ENCODE data around the gene SP110. TPM values are rescaled to one million over a fixed set of nuclear protein-coding genes. Genes with fewer than 3 reads are reported as not detected.
"Not testable (repeated sequence)": the region's sequence is repeated elsewhere in the genome, so short reads cannot be mapped to it uniquely, and the experiment has no call there.

SP110 gene
- polyA plus RNA-seq, 3 donors: 17.0 to 25.4 (median 20.0) TPM

GRCh38 chr2:230140667-230141066, 79.1 kb downstream of the SP110 start:
- DNase-seq (ENCODE audit: extremely low read depth in 1 of 11, low read depth in 9 of 11, low spot score in 4 of 11): no peak

- no peak for DNase-seq (ENCODE audit: extremely low read depth in 1 of 11, low read depth in 9 of 11, low spot score in 4 of 11)
Observed at GRCh38 chr2:230137902-230138539, 81.8 kb downstream of the SP110 start.

- no peak for DNase-seq (ENCODE audit: extremely low read depth in 1 of 11, low read depth in 9 of 11, low spot score in 4 of 11)
Observed at GRCh38 chr2:230135130-230135525, 84.7 kb downstream of the SP110 start.

GRCh38 chr2:230134496-230135129, 85.2 kb downstream of the SP110 start:
- DNase-seq (ENCODE audit: extremely low read depth in 1 of 11, low read depth in 9 of 11, low spot score in 4 of 11): no peak

- no peak for DNase-seq (ENCODE audit: extremely low read depth in 1 of 11, low read depth in 9 of 11, low spot score in 4 of 11)
Observed at GRCh38 chr2:230131366-230131765, 88.4 kb downstream of the SP110 start.

GRCh38 chr2:230130668-230131364, 89.0 kb downstream of the SP110 start:
- DNase-seq (ENCODE audit: extremely low read depth in 1 of 11, low read depth in 9 of 11, low spot score in 4 of 11): peak in 4 of 11 donors; percentile 3 to 18 (median 8)

- DNase-seq (ENCODE audit: extremely low read depth in 1 of 11, low read depth in 9 of 11, low spot score in 4 of 11): no peak
Observed at GRCh38 chr2:230129343-230129742, 90.4 kb downstream of the SP110 start.

GRCh38 chr2:230128623-230129342, 91.0 kb downstream of the SP110 start:
- no peak for DNase-seq (ENCODE audit: extremely low read depth in 1 of 11, low read depth in 9 of 11, low spot score in 4 of 11)

- no peak for DNase-seq (ENCODE audit: extremely low read depth in 1 of 11, low read depth in 9 of 11, low spot score in 4 of 11)
Observed at GRCh38 chr2:230127195-230127594, 92.6 kb downstream of the SP110 start.

- no peak for DNase-seq (ENCODE audit: extremely low read depth in 1 of 11, low read depth in 9 of 11, low spot score in 4 of 11)
Observed at GRCh38 chr2:230124757-230125431, 94.9 kb downstream of the SP110 start.

GRCh38 chr2:230124235-230124634, 95.5 kb downstream of the SP110 start:
- no peak for DNase-seq (ENCODE audit: extremely low read depth in 1 of 11, low read depth in 9 of 11, low spot score in 4 of 11)

- not testable (repeated sequence) for DNase-seq (ENCODE audit: extremely low read depth in 1 of 11, low read depth in 9 of 11, low spot score in 4 of 11)
Observed at GRCh38 chr2:230120376-230120775, 99.4 kb downstream of the SP110 start.

- not testable (repeated sequence) for DNase-seq (ENCODE audit: extremely low read depth in 1 of 11, low read depth in 9 of 11, low spot score in 4 of 11)
Observed at GRCh38 chr2:230119827-230120226, 100.0 kb downstream of the SP110 start.

Other genes with a start within 250 kb of the SP110 start
- gene SLC16A14, start 151.1 kb downstream of the SP110 start, polyA plus RNA-seq (ENCODE audit: insufficient read length in 3 of 3): 1 to 10 TPM; 6.5 to 9.3 (median 7.8) TPM
- 1 to 10 TPM in 2 of 3 donors, under 1 TPM in 1; 0.49 to 1.8 (median 1.6) TPM for gene SP140, start 5.8 kb upstream of the SP110 start, polyA plus RNA-seq (ENCODE audit: insufficient read length in 3 of 3)
- gene SP140L, start 107.2 kb upstream of the SP110 start, polyA plus RNA-seq (ENCODE audit: insufficient read length in 3 of 3): 10 to 100 TPM in 2 of 3 donors, 1 to 10 TPM in 1; 7.6 to 12.5 (median 10.1) TPM
- 10 to 100 TPM; 19.1 to 34.9 (median 22.3) TPM for gene SP100, start 196.2 kb upstream of the SP110 start, polyA plus RNA-seq (ENCODE audit: insufficient read length in 3 of 3)

Data from renal cortex interstitium (tissue), 11 donors.